GM03348 (cell line): ENCODE measurements around the gene GSTA1.
"Not testable (repeated sequence)": the region's sequence is repeated elsewhere in the genome, so short reads cannot be mapped to it uniquely, and the experiment has no call there.

Source experiments
- DNase-seq: peaks from one replicate; pipeline ENCODE4 v3.0.0; 2012; ENCODE audit warnings: low spot score

Gene GSTA1

GRCh38 chr6:52808660-52809059, 5.0 kb upstream of the GSTA1 start:
- DNase-seq: no peak

- no peak for DNase-seq
Observed at GRCh38 chr6:52802806-52803205, 810 bp downstream of the GSTA1 start.

GRCh38 chr6:52801188-52801841, 2.3 kb downstream of the GSTA1 start:
- DNase-seq: no peak

- peak; percentile 47 for DNase-seq
Observed at GRCh38 chr6:52799272-52799671, 4.3 kb downstream of the GSTA1 start.

- DNase-seq: not testable (repeated sequence)
Observed at GRCh38 chr6:52794366-52794765, 9.2 kb downstream of the GSTA1 start.

- no peak for DNase-seq
Observed at GRCh38 chr6:52790861-52791260, 12.8 kb downstream of the GSTA1 start.

- DNase-seq: peak; percentile 8
Observed at GRCh38 chr6:52789658-52790057, 14.0 kb downstream of the GSTA1 start.

- DNase-seq: no peak
Observed at GRCh38 chr6:52788478-52788877, 15.1 kb downstream of the GSTA1 start.

- no peak for DNase-seq
Observed at GRCh38 chr6:52787917-52788316, 15.7 kb downstream of the GSTA1 start.

- no peak for DNase-seq
Observed at GRCh38 chr6:52786249-52786956, 17.2 kb downstream of the GSTA1 start.

GRCh38 chr6:52782696-52783274, 20.8 kb downstream of the GSTA1 start:
- DNase-seq: not testable (repeated sequence)

GRCh38 chr6:52782209-52782608, 21.4 kb downstream of the GSTA1 start:
- DNase-seq: not testable (repeated sequence)

GRCh38 chr6:52779237-52779636, 24.4 kb downstream of the GSTA1 start:
- no peak for DNase-seq

- not testable (repeated sequence) for DNase-seq
Observed at GRCh38 chr6:52776711-52777351, 26.8 kb downstream of the GSTA1 start.

GRCh38 chr6:52769399-52769798, 34.2 kb downstream of the GSTA1 start:
- DNase-seq: not testable (repeated sequence)

GRCh38 chr6:52767658-52768057, 36.0 kb downstream of the GSTA1 start:
- peak; percentile 6 for DNase-seq

GRCh38 chr6:52763322-52763916, 40.2 kb downstream of the GSTA1 start, which contains the start of gene GSTA2:
Gene GSTA2, minus strand, starts transcription at chr6:52763475. Its CDS starts 5,528 bp downstream, at chr6:52757947.
- DNase-seq: not testable (repeated sequence)

GRCh38 chr6:52761673-52762491, 41.7 kb downstream of the GSTA1 start:
- not testable (repeated sequence) for DNase-seq

GRCh38 chr6:52760105-52760765, 43.4 kb downstream of the GSTA1 start:
- DNase-seq: no peak

- peak; percentile 11 for DNase-seq
Observed at GRCh38 chr6:52759085-52759484, 44.5 kb downstream of the GSTA1 start.
